Rectal smooth muscle tissue (tissue), 1 donor: ENCODE data around the gene BCAR3.
"Not testable (repeated sequence)": the region's sequence is repeated elsewhere in the genome, so short reads cannot be mapped to it uniquely, and the experiment has no call there.

Experiments used
- H3K27ac ChIP-seq: one replicate; pipeline ENCODE4 v1.7.0; 2013; ENCODE audit warnings: low read depth, low read length, inconsistent platforms
- H3K27me3 ChIP-seq: one replicate; pipeline ENCODE4 v1.7.0; 2013; ENCODE audit warnings: low read length; ENCODE audit not compliant: control insufficient read depth, insufficient read depth
- H3K36me3 ChIP-seq: one replicate; pipeline ENCODE4 v1.7.0; 2013; ENCODE audit warnings: low read length; ENCODE audit not compliant: control insufficient read depth, insufficient read depth
- H3K4me1 ChIP-seq: one replicate; pipeline ENCODE4 v1.7.0; 2013; ENCODE audit warnings: low read length; ENCODE audit not compliant: control insufficient read depth, insufficient read depth
- H3K4me3 ChIP-seq: one replicate; pipeline ENCODE4 v1.7.0; 2013; ENCODE audit warnings: low read length
- H3K9ac ChIP-seq: one replicate; pipeline ENCODE4 v1.7.0; 2013; ENCODE audit warnings: low read length

The BCAR3 gene

DNA sequence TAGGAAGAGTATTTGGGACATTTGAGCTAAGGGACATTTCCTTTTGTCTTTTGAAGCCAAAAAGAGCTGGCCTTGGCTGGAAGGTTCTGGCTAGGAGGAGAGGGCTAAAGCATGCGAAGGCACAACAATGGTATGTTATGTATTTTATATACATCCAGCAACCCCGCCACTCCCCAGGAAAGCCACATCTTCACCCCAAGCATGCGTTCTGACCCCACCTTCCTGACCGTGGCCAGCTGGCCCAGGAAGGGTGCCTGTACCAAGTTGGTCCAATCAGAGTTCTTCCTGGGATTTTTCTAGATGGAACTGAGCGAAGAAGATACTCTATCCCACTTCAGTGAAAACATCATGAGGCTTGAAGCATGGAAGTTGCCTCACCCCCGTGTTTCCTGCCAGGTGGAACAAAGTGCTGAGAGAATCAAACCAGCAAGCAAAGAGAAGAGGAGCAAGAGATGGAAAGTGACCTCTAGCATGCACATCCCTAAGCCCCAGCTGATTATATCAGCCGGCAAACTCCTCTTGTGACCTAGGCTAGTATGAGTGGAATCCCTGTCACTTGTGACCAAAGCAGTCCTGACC is 82.7 kb downstream of the BCAR3 start:
- Histone ChIP-seq H3K27me3 (no peaks in the 10 kb centered on the region), H3K4me1 (peaks cover 13% of the 10 kb centered on the region), H3K36me3 (peaks cover 3% of the 10 kb centered on the region), H3K27ac (no peak overlapping the region), H3K9ac (no peak overlapping the region), H3K4me3 (no peak overlapping the region)

DNA sequence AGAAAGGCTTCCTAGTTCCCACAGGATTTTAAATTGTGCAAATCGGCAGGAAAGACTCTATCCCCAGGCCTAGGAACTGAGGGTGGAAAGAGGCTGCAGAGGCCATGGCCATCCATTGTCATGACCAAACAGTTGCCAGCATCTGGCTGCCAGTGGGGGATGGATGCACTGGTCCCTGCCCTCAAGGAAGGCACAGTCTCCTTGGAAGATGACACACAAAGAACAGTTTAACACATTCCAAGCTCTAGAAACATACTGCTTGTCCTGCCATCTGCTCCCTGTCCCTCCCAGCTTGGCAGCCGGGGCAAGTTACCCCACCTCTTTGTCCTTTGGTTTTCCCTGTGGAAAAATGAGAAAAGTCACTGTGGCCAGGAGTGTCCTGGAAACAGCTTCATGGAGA is 83.2 kb downstream of the BCAR3 start:
- Histone ChIP-seq H3K27ac (no peak overlapping the region), H3K4me1 (peaks cover 13% of the 10 kb centered on the region), H3K9ac (no peak overlapping the region), H3K27me3 (no peaks in the 10 kb centered on the region), H3K36me3 (peaks cover 3% of the 10 kb centered on the region), H3K4me3 (no peak overlapping the region)

DNA sequence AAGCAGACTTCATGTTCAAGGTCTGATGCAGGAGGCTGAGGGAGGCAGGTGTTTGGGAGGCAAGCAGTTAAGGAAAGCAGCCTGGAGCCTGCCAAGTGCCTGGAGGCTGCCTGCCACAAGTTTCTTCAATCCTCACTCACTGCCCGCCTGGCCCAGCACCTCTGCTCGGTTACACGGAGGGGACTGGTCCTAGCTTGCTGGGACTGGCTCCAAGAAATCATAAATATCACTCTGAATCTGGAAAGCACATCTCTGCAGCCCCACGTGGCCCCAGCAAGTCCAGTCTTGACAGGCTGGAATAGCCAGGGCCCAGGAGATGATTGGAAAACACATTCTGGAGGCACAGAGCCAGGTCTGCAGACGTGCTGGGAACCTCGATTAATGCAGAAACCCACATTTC is 83.9 kb downstream of the BCAR3 start:
- Histone ChIP-seq H3K9ac (no peak overlapping the region), H3K27ac (no peak overlapping the region), H3K4me1 (peaks cover 13% of the 10 kb centered on the region), H3K4me3 (no peak overlapping the region), H3K36me3 (peaks cover 3% of the 10 kb centered on the region), H3K27me3 (no peaks in the 10 kb centered on the region)

DNA sequence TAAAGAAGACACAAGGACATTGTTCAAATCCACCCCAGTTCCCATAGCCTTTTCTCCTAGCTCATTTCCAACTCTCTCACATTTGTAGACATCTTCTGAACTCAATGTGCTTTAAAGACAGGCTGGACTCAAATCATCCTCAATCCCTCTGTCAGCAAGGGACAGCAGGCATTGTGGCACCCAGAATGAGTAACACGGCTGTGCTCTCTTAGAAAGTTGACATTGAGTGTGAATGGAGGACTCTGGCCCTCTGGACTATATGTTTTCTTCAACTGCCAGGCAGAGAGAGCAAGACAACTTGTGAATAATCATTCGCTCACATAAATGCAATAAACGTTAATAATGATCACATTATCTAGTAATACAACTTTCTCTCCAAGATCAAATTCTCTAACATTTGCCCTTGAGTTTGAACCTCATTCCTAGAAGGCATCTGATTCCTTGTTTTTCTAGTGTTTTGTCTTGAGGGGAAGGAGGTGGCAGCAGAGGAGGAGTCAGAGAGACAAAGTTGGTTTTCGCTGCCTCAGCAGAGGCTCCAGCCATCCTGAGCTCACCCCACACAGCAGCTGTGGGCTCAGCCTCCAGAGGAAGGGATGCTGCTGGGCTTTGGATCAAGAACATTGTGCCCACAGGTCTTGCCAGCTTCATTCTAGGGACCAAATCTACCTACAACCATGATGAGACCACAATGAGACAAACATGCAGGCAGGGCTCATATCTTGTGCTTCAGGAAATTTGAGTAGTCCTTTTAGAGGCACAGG is 85.1 kb downstream of the BCAR3 start:
- no peak overlapping the region for H3K27ac ChIP-seq

DNA sequence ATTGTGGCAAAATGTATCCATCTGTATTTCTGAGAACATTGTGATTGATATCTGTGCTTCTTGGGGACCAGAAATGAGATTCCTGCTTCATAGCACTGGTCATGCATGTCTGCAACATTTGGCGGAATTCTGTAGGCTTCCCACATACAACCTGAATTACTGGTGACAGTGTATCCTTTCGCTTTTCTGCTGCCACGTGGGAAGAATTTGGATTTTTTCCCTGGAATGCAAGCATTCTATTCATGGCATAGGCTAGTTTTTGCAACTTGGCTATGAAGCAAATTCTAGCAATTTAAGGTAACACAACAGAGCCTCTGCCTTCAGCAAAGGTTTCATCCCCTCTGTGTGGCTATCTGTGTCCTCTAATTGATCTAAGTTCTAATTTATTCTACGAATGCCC is 85.9 kb downstream of the BCAR3 start:
- Histone ChIP-seq H3K4me3 (no peak overlapping the region), H3K36me3 (peaks cover 1% of the 10 kb centered on the region), H3K27ac (no peak overlapping the region), H3K9ac (no peak overlapping the region), H3K27me3 (no peaks in the 10 kb centered on the region), H3K4me1 (peaks cover 13% of the 10 kb centered on the region)

More for the DNA sequence above, 85.1 kb downstream of the BCAR3 start:
- H3K36me3 ChIP-seq, result peaks cover 3% of the 10 kb centered on the region
- H3K4me3 ChIP-seq, result no peak overlapping the region
- H3K9ac ChIP-seq, result no peak overlapping the region
- peaks cover 13% of the 10 kb centered on the region for H3K4me1 ChIP-seq
- H3K27me3 ChIP-seq, result no peaks in the 10 kb centered on the region

DNA sequence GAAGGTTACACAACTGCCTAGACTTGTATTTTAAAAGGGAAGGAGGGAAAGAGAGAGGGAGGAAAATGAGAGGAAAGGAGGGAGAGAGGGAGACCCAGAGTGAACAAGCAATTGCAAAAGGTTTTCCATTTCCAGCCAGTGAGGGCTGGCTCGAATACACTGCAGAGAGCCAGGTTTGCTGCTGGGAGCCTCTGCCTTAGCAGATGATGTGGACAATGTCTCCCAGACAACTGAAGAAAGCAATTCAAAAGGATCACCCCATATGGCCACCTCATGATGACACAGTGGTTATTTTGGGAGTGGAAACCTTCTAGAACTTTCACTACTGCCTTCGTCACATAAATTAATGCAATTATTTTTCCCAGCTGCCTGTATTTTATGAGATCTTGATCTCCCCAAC is 86.4 kb downstream of the BCAR3 start:
- Histone ChIP-seq H3K4me1 (peaks cover 13% of the 10 kb centered on the region), H3K9ac (no peak overlapping the region), H3K27ac (no peak overlapping the region)

DNA sequence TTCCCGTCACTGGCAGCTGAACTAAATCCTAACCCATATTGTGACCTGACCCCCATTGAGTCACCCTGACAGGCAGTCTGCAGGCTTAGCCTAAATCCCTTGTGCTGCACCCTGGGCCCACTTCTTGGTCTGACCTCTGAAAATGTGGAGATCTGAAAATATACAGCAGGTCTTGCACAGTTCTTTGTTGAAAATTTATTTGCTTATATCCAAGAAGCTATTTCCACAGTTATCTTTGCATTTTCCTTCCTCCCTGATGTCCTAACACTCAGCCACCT is 87.1 kb downstream of the BCAR3 start:
- Histone ChIP-seq H3K9ac (no peak overlapping the region), H3K36me3 (no peaks in the 10 kb centered on the region), H3K27ac (no peak overlapping the region), H3K4me1 (peaks cover 13% of the 10 kb centered on the region), H3K4me3 (no peak overlapping the region), H3K27me3 (no peaks in the 10 kb centered on the region)

More for the DNA sequence above, 86.4 kb downstream of the BCAR3 start:
- no peak overlapping the region for H3K4me3 ChIP-seq
- no peaks in the 10 kb centered on the region for H3K27me3 ChIP-seq
- H3K36me3 ChIP-seq, result no peaks in the 10 kb centered on the region

DNA sequence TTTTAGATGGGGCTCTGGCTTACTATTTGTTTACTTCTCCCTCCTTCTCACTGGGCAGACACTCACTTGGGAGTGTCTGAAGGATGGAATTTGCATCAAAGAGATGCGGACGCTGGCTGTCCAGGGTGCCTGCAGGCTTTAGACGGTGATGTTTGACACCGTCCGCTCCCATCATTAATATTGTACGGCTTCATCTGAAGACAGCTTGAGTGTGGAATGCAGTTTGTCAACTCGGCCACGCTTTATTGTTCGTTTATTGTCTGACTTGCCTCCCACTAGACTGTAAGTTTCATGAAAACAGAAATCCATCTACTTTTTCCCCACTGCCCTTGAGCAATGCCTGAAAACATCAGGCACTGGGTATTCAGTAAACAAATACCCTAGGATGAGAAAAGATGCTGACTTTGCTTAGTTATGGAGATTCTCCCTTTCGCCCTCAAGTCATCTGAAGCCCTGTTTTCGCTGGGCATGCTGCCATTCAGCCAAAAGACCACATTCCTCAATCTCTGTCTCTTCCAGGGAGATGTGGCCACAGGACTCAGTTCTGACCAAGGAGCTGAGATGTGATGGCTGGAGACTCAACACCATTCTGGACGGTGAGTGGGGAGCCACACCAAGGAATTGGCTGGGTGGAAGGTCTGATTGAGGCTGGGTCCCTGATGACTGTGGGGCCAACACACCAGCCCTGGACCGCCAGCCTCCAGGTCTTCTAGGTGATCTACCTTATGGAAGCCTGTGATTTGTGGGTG is 87.6 kb downstream of the BCAR3 start:
- Histone ChIP-seq H3K36me3 (no peaks in the 10 kb centered on the region), H3K27ac (no peak overlapping the region), H3K4me1 (peaks cover 13% of the 10 kb centered on the region), H3K27me3 (no peaks in the 10 kb centered on the region), H3K9ac (no peak overlapping the region), H3K4me3 (no peak overlapping the region)

DNA sequence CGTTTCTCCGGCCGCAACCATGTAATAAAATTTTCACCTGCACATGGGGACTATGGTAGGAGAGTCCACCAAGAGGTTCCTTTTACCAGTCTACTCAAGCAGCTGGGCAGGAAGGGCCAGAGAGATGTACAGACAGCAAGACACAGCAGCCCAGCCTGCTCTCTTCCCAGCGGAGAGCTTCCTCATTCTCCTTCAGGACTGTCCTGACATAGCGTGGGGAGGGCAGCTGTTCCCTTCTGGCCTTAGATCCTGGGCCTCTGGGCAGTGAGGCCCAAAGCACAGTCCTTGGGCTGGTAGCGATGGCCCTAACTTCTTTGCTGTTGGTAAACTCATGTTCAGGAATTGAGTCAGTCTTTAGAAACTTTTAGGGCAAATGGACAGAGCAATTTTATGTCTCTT is 89.1 kb downstream of the BCAR3 start:
- Histone ChIP-seq H3K27ac (no peak overlapping the region), H3K9ac (no peak overlapping the region), H3K36me3 (no peaks in the 10 kb centered on the region), H3K4me3 (peak overlapping the region; percentile 42), H3K4me1 (peaks cover 7% of the 10 kb centered on the region), H3K27me3 (no peaks in the 10 kb centered on the region)

DNA sequence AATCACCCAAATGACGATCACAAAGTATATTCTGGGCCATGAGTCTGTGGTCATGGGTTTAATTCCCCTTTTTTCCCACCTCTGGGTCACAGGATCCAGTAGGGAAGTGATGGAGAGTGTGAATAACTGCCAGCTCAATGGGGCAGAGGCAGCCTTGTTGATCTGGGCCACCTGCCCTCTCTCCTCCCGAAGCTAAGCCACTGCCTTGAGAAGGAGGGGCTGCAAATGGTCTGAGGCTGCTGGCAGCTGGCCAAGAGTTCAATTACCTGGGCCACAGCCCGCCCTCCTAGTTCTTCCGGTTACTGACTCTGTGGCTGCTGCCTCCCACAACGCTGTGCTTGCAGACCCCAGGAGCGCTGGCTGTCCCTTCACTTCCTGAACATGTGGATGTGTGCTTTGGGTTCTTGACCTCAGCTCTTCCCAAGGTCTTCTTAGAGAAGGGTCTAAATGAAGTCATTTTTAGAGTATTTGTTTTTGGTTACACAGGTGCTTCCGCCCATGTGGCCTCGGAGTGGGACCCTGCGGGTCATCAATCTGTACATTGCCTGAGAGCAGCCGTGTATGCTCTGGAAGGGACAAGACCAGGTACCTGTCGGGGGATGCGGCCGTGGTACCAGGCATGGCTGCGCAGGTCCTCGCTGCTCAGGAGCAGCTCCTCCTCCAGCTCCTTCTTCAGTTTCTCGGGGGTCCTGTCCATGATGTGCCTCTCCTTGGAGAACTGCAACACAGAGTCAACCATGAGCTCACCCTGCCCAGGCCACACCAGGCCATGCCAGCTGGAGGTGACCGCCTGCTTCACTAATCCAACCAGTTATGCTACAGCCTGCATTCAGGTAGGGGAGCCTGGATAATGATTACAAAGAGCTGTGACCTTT is 89.7 kb downstream of the BCAR3 start:
- Histone ChIP-seq H3K27ac (no peak overlapping the region), H3K36me3 (no peaks in the 10 kb centered on the region), H3K4me3 (peak overlapping the region; percentile 42), H3K27me3 (no peaks in the 10 kb centered on the region), H3K9ac (no peak overlapping the region), H3K4me1 (peaks cover 3% of the 10 kb centered on the region)

DNA sequence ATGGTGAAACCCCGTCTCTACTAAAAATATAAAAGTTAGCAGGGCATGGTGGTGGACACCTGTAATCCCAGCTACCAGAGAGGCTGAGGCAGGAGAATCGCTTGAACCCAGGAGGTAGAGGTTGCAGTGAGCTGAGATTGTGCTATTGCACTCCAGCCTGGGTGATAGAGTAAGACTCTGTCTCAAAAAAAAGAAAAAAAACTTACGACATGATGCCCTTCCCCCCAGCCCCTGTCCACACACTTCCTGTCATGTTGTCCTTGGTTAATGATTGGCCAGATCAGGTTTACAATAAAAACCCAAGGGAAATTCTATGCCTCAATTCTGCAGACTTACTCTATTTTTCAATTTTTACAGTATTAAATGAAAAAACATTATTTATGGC is 90.4 kb downstream of the BCAR3 start:
- not testable (repeated sequence) for H3K9ac ChIP-seq, H3K27me3 ChIP-seq, H3K4me3 ChIP-seq, H3K4me1 ChIP-seq, H3K36me3 ChIP-seq, H3K27ac ChIP-seq

DNA sequence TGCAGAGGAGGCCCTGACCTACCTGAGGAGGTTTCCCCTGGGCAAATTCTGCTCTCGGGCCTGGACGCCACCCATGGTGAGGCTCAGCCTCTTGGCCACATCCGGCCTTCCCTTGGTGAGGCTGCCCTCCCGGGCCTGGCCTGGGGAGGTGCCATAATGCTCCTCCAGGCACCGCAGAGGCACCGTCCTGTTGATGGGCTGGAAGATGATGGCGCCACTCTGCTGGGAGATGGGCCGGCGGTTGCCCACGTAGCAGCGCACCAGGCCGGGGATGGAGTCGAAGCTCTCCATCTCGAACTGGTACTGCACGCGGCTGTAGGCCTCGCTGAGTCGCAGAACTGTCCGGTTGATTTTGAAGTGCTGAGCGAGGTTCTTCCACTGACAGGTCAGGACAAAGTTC is 92.7 kb downstream of the BCAR3 start:
- H3K36me3 ChIP-seq, result no peaks in the 10 kb centered on the region
- H3K4me1 ChIP-seq, result peaks cover 7% of the 10 kb centered on the region
- no peak overlapping the region for H3K9ac ChIP-seq
- no peak overlapping the region for H3K27ac ChIP-seq
- no peaks in the 10 kb centered on the region for H3K27me3 ChIP-seq
- no peak overlapping the region for H3K4me3 ChIP-seq
